ENCODE data around the gene C5AR1.
"Not testable (repeated sequence)": the region's sequence is repeated elsewhere in the genome, so short reads cannot be mapped to it uniquely, and the experiment has no call there.

The C5AR1 gene

DNA sequence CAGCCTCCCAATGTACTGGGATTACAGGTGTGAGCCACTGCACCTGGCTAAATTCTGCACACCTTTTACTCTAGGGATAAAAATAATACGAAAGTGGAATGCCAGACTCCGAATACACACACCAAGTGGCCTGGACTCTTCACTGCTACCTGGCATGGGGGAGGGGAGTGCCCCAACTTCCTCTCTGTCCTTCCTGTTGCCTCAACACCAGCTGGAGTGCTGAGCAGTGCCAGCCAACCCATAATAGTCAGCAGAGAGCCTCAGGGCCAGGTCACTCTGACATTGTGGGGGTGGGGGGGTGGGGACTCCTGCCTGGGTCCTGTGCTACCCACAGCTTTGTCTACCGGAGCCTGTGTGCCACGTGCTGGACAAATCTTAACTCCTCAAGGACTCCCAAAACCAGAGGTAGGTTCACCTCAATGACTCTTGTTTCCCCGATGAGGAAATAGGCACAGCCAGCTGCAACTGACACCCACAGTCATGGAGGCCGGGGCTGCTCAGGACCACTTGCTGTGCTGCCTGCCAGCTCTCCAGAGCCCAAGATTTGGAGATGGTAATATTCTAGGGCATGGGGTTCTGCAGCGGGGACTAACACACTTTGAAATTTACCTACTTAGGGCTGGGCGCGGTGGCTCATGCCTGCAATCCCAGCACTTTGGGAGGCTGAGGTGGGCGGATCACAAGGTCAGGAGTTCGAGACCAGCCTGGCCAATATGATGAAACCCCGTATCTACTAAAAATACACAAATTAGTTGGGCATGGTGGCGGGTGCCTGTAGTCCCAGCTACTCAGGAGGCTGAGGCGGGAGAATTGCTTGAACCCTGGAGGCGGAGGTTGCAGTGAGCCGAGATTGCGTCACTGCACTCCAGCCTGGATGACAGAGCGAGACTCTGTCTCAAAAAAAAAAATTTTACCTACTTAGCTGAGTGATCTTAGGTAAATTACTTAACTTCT is 27.4 kb downstream of the C5AR1 start:
- not testable (repeated sequence) for DNase-seq

DNA sequence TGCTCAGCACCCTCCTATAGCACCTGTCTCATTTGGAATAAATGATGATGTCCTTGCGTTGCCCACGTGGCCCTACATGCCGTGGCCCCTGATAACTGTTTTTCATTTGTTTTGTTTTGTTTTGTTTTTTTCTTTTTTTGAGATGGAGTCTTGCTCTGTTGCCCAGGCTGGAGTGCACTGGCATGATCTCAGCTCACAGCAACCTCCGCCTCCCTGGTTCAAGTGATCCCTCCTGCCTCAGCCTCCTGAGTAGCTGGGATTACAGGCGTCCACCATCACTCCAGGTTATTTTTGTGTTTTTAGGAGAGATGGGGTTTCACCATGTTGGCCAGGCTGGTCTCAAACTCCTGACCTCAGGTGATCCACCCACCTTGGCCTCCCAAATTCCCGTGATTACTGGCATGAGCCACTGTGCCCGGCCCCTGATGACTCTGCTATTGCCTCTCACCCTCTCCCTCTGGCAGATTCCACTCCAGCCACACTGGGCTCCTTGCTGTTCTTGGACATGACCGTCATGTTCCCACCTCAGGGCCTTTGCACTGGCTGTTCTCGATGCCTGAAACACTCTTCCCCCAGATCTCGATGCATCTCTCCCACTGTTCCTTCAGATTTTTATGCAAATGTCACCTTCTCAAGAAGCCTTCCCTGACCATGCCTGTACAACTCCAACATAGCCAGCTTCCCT is 29.7 kb downstream of the C5AR1 start:
- no peak for DNase-seq

DNA sequence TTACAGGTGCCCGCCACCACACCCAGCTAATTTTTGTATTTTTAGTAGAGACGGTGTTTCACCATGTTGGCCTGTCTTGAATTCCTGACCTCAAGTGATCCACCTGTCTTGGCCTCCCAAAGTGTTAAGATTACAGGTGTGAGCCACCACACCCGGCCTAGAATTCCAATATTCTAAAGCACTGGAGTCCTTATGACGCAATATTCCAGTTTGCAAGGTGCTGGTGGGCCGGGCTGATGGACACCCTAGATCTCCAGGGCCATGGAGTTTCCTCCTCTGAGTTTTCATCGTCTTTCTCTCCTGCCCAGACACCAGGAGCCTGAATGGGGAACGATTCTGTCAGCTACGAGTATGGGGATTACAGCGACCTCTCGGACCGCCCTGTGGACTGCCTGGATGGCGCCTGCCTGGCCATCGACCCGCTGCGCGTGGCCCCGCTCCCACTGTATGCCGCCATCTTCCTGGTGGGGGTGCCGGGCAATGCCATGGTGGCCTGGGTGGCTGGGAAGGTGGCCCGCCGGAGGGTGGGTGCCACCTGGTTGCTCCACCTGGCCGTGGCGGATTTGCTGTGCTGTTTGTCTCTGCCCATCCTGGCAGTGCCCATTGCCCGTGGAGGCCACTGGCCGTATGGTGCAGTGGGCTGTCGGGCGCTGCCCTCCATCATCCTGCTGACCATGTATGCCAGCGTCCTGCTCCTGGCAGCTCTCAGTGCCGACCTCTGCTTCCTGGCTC is 31.0 kb downstream of the C5AR1 start:
- DNase-seq: no peak

DNA sequence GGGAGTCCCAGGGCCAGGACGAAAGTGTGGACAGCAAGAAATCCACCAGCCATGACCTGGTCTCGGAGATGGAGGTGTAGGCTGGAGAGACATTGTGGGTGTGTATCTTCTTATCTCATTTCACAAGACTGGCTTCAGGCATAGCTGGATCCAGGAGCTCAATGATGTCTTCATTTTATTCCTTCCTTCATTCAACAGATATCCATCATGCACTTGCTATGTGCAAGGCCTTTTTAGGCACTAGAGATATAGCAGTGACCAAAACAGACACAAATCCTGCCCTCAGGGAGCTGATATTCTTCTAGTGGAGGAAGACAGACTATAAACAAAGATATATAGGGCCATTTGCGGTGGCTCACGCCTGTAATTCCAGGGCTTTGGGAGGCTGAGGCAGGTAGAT is 32.1 kb downstream of the C5AR1 start:
- no peak for DNase-seq

DNA sequence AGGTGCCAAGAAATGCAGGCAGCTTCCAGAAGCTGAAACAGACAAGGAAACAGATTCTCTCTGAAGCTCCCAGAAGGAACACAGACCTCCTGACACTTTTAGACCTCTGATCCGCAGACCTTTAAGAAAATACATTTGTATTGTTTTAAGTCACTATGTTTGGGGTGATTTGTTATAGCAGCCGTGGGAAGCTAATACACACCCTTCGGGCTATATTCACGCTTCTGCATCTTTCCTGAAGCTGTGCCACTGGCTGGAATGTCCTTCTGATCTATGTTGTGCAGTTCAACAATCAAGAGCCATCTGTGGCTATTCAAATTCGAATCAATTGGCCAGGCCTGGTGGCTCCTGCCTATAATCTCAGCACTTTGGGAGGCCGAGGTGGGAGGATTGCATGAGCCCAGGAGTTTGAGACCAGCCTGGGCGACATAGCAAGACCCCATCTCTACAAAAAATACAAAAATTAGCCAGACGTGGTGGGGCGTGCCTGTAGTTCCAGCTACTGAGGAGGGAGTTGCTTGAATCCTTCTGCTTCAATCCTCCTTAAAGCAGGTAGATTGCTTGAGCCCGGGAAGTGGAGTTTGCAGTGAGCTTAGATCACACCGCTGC is 33.6 kb downstream of the C5AR1 start:
- no peak for DNase-seq

- no peak for DNase-seq
Observed at GRCh38 chr19:47344425-47344824, 34.8 kb downstream of the C5AR1 start.

DNA sequence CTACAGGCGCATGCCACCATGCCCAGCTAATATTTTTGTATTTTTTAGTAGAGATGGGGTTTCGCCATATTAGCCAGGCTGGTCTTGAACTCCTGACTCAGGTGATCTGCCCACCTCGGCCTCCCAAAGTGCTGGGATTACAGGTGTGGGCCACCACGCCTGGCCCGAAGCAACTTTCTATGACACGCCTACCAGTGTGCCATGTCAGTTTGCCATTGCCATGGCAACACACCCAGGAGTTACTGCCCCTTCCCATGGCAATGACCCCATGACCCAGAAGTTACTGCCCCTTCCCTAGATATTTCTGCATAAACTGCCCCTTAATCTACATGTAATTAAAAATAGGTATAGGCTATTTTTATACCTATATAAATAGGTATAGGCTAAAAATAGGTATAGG is 36.4 kb downstream of the C5AR1 start:
- DNase-seq: not testable (repeated sequence)

DNA sequence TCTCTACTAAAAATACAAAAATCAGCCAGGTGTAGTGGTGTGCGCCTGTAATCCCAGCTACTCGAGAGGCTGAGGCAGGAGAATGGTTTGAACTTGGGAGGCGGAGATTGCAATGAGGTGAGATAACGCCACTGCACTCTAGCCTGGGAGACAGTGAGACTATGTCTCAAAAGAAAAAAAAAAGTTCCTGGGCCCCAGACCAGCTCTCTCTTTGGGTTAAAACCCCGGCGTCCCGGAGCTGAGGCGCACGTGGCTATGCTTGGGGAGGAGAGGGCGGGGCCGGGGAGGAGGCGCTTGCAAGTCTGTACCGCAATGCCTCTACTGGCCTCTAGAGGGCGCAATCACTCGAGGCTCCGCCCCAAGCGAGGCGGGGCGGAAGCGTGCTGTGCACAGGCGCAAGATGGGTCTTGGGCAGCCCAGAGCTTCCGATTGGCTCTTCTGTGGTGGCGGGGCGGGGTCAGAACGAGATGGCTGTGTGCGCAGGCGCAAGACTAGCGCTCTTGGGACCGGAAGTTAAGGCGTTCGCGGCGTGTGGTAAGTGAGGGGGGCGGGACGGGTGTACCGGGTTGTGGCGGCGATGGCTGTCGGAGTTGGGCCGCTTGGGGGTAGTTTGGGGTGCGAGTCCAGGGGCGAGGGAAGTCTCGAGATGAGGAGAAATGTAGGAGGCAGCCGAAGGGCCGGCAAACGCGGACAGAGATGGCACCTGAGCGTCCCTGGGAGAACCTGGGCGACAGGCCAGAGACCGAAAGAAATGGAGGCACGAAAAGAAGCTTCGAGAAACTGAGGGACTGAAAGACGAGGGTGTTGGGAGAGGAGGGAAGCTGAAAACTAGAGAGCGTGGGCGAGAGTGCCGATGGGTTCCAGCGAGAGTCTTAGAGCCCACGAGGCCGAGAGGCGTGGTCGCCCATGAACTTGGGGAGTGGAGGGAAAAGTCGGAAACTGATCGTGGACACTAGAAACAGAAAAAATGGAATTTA is 39.4 kb downstream of the C5AR1 start, which contains the start of gene DHX34:
TSS of gene DHX34 (plus strand) at position 497 of the 977 bp plus-strand sequence. CDS start 3,716 bp downstream, outside the sequence.
- DNase-seq: peak; percentile 79

GRCh38 chr19:47350630-47351029 is 41.0 kb downstream of the C5AR1 start:
- DNase-seq: no peak

GRCh38 chr19:47351548-47351947 is 41.9 kb downstream of the C5AR1 start:
- no peak for DNase-seq

DNA sequence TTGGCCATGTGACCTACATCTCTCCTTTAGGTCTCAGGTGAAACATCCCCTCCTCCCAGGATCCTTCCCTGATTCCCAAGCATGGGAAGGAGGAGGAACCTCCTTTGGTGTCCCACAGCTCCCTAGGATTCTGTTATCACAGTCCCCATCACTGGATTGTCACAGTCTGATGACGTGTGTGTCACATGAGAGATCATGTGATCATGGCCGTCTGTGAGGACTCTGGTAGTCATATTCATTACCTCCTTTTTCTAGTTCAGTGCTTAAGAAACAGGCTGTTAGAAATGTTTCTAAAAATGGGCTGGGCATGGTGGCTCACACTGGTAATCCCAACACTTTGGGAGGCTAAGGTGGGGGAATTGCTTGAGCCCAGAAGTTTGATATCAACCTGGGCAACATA is 42.4 kb downstream of the C5AR1 start:
- DNase-seq: no peak

GRCh38 chr19:47353307-47353712 is 43.6 kb downstream of the C5AR1 start:
- DNase-seq: no peak

DNA sequence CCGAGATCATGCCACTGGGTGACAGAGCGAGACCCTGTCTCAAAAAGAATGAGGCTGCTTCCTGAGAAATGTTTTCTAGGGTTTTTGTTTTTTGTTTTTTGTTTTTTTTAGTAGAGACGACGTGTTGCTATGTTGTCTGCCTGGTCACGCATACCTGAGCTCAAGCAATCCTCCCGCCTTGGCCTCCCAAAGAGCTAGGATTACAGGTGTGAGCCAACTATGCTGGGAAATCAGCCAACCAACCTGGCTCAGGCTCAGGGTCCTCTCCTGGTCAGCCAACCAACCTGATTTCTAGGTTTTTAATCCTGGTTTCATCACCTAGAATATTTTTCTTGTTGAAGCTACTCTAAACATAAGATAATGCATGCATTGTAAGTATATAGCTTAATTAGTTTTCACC is 47.2 kb downstream of the C5AR1 start:
- DNase-seq: no peak

DNA sequence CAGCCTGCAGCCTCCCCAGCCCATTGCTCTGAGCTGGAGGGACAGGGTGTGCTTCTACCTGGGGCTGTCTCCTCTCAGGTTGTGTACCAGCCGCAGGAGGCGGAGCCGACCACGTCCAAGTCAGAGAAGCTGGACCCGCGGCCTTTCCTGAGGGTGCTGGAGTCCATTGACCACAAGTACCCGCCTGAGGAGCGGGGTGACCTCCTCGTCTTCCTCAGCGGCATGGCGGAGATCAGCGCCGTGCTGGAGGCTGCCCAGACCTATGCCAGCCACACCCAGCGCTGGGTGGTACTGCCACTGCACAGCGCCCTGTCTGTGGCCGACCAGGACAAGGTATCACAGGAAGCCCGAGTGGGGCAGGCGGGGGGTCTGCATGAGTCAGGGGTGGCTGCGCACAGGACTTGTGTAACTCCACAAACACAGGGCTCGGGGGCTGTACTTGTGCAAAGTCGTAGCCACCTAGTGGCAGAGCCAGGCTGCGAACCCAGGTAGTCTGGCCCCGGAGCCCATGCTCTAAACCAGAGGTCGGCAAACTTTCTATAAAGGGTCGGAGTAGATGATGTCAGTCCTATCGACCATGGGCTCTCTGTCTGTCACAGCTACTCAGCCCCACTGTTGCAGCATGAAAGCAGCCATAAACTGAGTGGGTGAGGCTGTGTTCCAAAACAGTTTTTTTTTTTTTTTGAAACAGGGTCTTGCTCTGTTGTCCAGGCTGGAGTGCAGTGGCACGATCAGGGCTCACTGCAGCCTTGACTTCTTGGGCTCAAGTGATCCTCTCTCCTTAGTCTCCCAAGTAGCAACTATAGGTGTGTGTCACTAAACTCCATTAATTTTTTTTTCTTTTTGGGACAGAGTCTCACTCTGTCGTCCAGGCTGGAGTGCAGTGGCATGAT is 48.4 kb downstream of the C5AR1 start:
- DNase-seq: no peak

- DNase-seq: no peak
Observed at GRCh38 chr19:47358936-47359335, 49.3 kb downstream of the C5AR1 start.

- no peak for DNase-seq
Observed at GRCh38 chr19:47362321-47362720, 52.7 kb downstream of the C5AR1 start.

GRCh38 chr19:47363758-47364531 is 54.3 kb downstream of the C5AR1 start:
- no peak for DNase-seq

GRCh38 chr19:47365455-47365854 is 55.8 kb downstream of the C5AR1 start:
- DNase-seq: not testable (repeated sequence)

DNA sequence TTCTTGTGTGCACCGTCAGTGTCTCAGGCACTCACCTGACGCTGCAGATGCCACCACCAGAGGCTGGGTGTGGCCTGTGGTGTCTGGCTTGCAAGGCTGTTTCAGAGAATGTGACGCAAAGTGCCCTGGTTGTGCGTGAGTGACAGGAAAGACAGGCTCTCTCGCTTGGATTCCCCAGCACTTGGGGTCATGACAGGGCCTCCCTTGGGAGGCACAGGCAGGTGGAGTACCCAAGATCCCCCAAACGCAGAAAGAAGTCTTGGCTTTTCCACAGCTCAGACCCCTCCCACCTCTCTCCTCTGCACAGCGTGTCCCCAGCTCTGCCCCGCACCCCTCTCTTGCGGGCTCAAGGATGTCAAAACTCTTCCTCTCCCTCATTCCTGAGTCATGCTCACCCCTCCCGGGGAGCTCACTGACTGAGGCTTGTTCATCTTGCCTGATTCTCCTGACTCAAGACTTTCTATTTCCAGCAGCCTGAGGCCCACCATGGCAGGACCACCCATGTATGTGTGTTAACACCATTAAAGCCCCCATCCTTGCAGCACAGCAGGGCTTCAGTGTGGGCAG is 60.5 kb downstream of the C5AR1 start:
- DNase-seq: peak; percentile 15
